MM.1S (cell line): ENCODE data around the gene RABEPK.

Experiments
- DNase-seq: peaks from one replicate; pipeline ENCODE4 v3.0.0-alpha.2; 2015
- H2AFZ ChIP-seq: fragments of 300-600 bp; sonication (generic); 2 replicates; pipeline ENCODE4 v1.6.0; 2016; ENCODE audit warnings: antibody characterized with exemption, low read length
- H3F3A ChIP-seq: fragments of 300-600 bp; sonication (generic); 2 replicates; pipeline ENCODE4 v1.6.1; 2016; ENCODE audit warnings: mild to moderate bottlenecking, antibody characterized with exemption, low read length, moderate library complexity, mixed read lengths; ENCODE audit not compliant: insufficient read depth
- H3K27ac ChIP-seq: fragments of 300-600 bp; sonication (generic); 2 replicates; pipeline ENCODE4 v1.5.1; 2016; ENCODE audit warnings: mild to moderate bottlenecking, low read length
- H3K27me3 ChIP-seq: fragments of 300-600 bp; sonication (generic); replicated peaks from 2 replicates; pipeline ENCODE4 v1.6.0; 2016; ENCODE audit warnings: low read length; ENCODE audit not compliant: insufficient read depth
- H3K36me3 ChIP-seq: fragments of 300-600 bp; sonication (generic); replicated peaks from 2 replicates; pipeline ENCODE4 v1.6.1; 2016; ENCODE audit warnings: mild to moderate bottlenecking, low read length, mixed read lengths; ENCODE audit not compliant: insufficient read depth
- H3K4me1 ChIP-seq: fragments of 300-600 bp; sonication (generic); 2 replicates; pipeline ENCODE4 v1.6.1; 2016; ENCODE audit warnings: low read length, mixed read lengths
- H3K4me2 ChIP-seq: fragments of 300-600 bp; sonication (generic); 2 replicates; pipeline ENCODE4 v1.6.0; 2016; ENCODE audit warnings: low read depth, low read length
- H3K4me3 ChIP-seq: fragments of 300-600 bp; sonication (generic); 2 replicates; pipeline ENCODE4 v1.5.1; 2016; ENCODE audit warnings: low read length, mixed read lengths
- H3K79me2 ChIP-seq: fragments of 300-600 bp; sonication (generic); 2 replicates; pipeline ENCODE4 v1.6.1; 2016; ENCODE audit warnings: mixed run types, low read length, mixed read lengths
- H3K9ac ChIP-seq: fragments of 300-600 bp; sonication (generic); 2 replicates; pipeline ENCODE4 v1.6.1; 2016; ENCODE audit warnings: low read length, mixed read lengths
- H3K9me2 ChIP-seq: fragments of 300-600 bp; sonication (generic); replicated peaks from 2 replicates; pipeline ENCODE4 v1.6.1; 2016; ENCODE audit warnings: mild to moderate bottlenecking, low read length, mixed read lengths; ENCODE audit not compliant: insufficient read depth
- H3K9me3 ChIP-seq: fragments of 300-600 bp; sonication (generic); replicated peaks from 2 replicates; pipeline ENCODE4 v1.6.1; 2016; ENCODE audit warnings: mild to moderate bottlenecking, low read length, mixed read lengths; ENCODE audit not compliant: insufficient read depth
- H4K20me1 ChIP-seq: fragments of 300-600 bp; sonication (generic); 2 replicates; pipeline ENCODE4 v1.6.1; 2016; ENCODE audit warnings: mild to moderate bottlenecking, low read length, moderate library complexity, mixed read lengths; ENCODE audit not compliant: insufficient read depth
- CTCF ChIP-seq: fragments of 300-600 bp; sonication (generic); IDR thresholded peaks from 2 replicates; pipeline ENCODE4 v1.5.1; 2016; ENCODE audit warnings: antibody characterized with exemption, low read length, mixed read lengths
- EZH2 ChIP-seq: fragments of 300-600 bp; sonication (generic); optimal IDR thresholded peaks from 2 replicates; pipeline ENCODE3; 2017; ENCODE audit warnings: low read depth, mild to moderate bottlenecking, antibody characterized with exemption, low read length, mixed read lengths
- EZH2phosphoT487 ChIP-seq: fragments of 300-600 bp; sonication (generic); IDR thresholded peaks from 2 replicates; pipeline ENCODE4 v1.6.1; 2018; ENCODE audit warnings: antibody characterized with exemption, low read length

Gene RABEPK

GRCh38 chr9:125183561-125183960 lies 16.8 kb upstream of the RABEPK start:
- no peaks in the 10 kb centered on the region for H4K20me1 ChIP-seq
- H3K9me3 ChIP-seq: no peaks in the 10 kb centered on the region
- no peaks in the 10 kb centered on the region for H3K36me3 ChIP-seq
- no peak overlapping the region for H3K27ac ChIP-seq
- DNase-seq: no peak
- no peak for TF ChIP-seq EZH2phosphoT487
- TF ChIP-seq CTCF: no peak
- TF ChIP-seq EZH2: no peak
- H3F3A ChIP-seq: no peaks in the 10 kb centered on the region
- H3K4me1 ChIP-seq: no peaks in the 10 kb centered on the region
- peaks cover 100% of the 10 kb centered on the region for H3K79me2 ChIP-seq
- H3K9me2 ChIP-seq: no peaks in the 10 kb centered on the region
- H3K4me3 ChIP-seq: no peak overlapping the region
- no peak overlapping the region for H2AFZ ChIP-seq
- no peak overlapping the region for H3K9ac ChIP-seq
- no peaks in the 10 kb centered on the region for H3K27me3 ChIP-seq
- no peak overlapping the region for H3K4me2 ChIP-seq

- TF ChIP-seq EZH2 (no peak), CTCF (no peak), EZH2phosphoT487 (no peak)
- Histone ChIP-seq H3K79me2 (peaks cover 59% of the 10 kb centered on the region), H2AFZ (peak overlapping the region; percentile 96), H3K36me3 (no peaks in the 10 kb centered on the region), H3K4me1 (peaks cover 7% of the 10 kb centered on the region; the same call in 1 of the 2 replicates), H3K27me3 (no peaks in the 10 kb centered on the region), H3K27ac (peak overlapping the region; percentile 69; the same call in 1 of the 2 replicates), H3K4me2 (peak overlapping the region; percentile 95), H3K9me2 (no peaks in the 10 kb centered on the region), H3F3A (no peaks in the 10 kb centered on the region), H3K9me3 (no peaks in the 10 kb centered on the region), H3K4me3 (peak overlapping the region; percentile 98), H3K9ac (peak overlapping the region; percentile 98), H4K20me1 (no peaks in the 10 kb centered on the region)
- peak; percentile 23 for DNase-seq
Measured at GRCh38 chr9:125189011-125189360, 11.4 kb upstream of the RABEPK start.

- peak within 1 kb of the TSS; percentile 95 for H3K4me2 ChIP-seq
- H3K27me3 ChIP-seq: no peaks in the 10 kb centered on the region
- peaks cover 52% of the 10 kb centered on the region for H3K79me2 ChIP-seq
- H3K4me3 ChIP-seq: peak within 1 kb of the TSS; percentile 98
- no peak for TF ChIP-seq EZH2
- peak; percentile 68 for TF ChIP-seq CTCF
- no peaks in the 10 kb centered on the region for H3F3A ChIP-seq
- peak within 1 kb of the TSS; percentile 69; the same call in 1 of the 2 replicates for H3K27ac ChIP-seq
- peak within 1 kb of the TSS; percentile 98 for H3K9ac ChIP-seq
- peak; percentile 98 for DNase-seq
- H3K4me1 ChIP-seq: peaks cover 9% of the 10 kb centered on the region; the same call in 1 of the 2 replicates
- peak within 1 kb of the TSS; percentile 98 for H2AFZ ChIP-seq
- H3K9me2 ChIP-seq: no peaks in the 10 kb centered on the region
- no peaks in the 10 kb centered on the region for H4K20me1 ChIP-seq
- H3K36me3 ChIP-seq: no peaks in the 10 kb centered on the region
- H3K9me3 ChIP-seq: no peaks in the 10 kb centered on the region
Measured at GRCh38 chr9:125189361-125190289, 10.7 kb upstream of the RABEPK start, which contains the start of gene PPP6C. Gene PPP6C, minus strand, starts transcription at chr9:125189803. Its CDS starts 85 bp downstream, at chr9:125189718.
